GM12873 (cell line): ENCODE results near the gene DCXR.

Experiments used
- CTCF ChIP-seq: IDR thresholded peaks from 2 replicates; pipeline ENCODE4 v1.5.1; 2012; ENCODE audit warnings: low read depth, mild to moderate bottlenecking, moderate library complexity, low read length, control low read depth; ENCODE audit not compliant: insufficient read depth; ENCODE audit errors: missing control alignments

DCXR gene

GRCh38 chr17:82077617-82078358 is 40.3 kb upstream of the DCXR start:
- TF ChIP-seq CTCF: no peak

DNA sequence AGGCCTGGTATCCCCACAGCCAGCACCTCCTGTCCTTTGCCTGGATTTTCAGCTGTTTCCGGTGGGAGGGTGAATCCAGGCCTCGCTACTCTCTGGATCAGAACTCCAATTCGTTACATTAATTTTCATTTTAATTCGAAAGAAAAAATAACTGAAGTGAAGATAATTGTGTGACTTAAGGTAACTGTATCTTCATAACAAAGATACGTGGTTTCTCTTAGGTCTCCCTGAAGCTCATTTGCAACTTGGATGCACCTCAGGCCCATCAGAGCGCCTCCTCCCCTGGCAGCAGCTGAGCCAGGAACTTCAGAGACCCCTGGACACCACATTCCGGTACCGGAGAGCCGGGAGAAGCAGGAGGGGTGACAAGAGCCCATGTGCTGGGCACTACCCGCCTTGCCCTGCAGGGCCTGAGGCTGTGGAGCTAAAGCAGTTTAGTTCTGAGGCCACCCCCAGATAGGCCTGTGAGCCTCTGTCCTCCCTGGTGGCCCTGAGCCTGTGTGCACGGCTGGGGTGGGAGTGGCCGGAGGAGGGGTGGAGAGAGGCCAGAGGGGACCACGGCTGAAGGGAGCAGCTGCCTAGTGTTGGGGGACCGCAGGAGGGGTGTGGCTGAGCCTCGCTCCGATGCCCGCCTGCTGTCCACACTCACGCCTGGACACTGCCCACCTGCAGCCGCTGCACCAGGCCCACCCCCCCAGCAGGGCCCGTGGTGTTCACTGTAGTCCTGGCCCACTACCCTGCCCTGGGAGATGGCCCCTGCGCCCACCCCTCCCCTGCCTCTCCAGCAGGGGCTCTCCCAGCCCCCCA is 39.5 kb upstream of the DCXR start:
- no peak for TF ChIP-seq CTCF

GRCh38 chr17:82076018-82076784 is 38.7 kb upstream of the DCXR start:
- TF ChIP-seq CTCF: no peak

DNA sequence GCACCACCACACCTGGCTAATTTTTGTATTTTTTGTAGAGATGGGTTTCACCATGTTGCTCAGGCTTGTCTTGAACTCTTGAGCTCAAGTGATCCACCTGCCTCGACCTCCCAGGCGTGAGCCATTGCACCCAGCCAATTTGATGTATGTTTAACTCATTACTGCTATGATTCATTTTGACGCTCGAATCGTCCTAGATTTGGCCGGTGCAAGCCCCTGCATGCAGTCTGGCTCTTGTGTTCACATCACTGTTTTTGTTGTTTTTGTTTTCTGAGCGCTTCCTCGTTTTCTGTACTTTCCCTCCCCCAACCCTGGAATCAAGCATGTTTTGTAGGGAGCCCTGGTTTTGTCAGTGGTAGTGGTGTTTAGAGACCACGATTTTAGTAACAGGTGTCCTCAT is 35.9 kb upstream of the DCXR start:
- no peak for TF ChIP-seq CTCF

- TF ChIP-seq CTCF: no peak
These were observed 35.3 kb upstream of the DCXR start for GRCh38 chr17:82072827-82073226.

DNA sequence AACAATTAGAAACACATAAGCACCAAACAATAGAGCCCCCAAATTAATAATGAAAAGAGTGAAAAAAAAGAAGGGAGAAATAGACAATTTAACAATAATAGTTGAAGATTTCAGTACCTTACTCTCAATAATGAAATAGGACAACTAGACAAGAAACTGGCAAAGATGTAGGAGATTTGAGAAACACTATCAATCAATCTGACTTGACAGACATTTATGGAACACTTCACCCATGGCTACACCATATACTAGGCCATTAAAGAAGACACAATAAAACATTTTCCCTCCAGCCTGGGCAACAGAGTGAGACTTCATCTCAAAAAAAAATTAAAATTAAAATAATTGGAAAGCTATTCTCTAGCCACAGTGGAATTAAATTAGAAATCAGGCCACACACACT is 33.1 kb upstream of the DCXR start:
- no peak for TF ChIP-seq CTCF
